Body of pancreas (tissue), 4 donors: ENCODE data around the gene KRT34.

ENCODE experiments used
- CTCF ChIP-seq, 7 experiments: fragments of 450-650 bp in 4 of 7; fragments of 200-600 bp in 3 of 7; sonication (generic) in 3 of 7; IDR thresholded peaks; one replicate each; pipeline ENCODE4 v1.5.1; 2016 to 2019; ENCODE audit warnings: antibody characterized with exemption in 7 of 7
- POLR2A ChIP-seq, 3 donors: fragments of 450-650 bp; IDR thresholded peaks; one replicate each; pipeline ENCODE4 v1.6.1; 2016; ENCODE audit warnings: antibody characterized with exemption in 3 of 3, mild to moderate bottlenecking in 2 of 3

GRCh38 chr17:41393826-41394225 is 11.7 kb upstream of the KRT34 start:
- TF ChIP-seq CTCF (IDR thresholded peaks at IDR 0.05): no peak
- TF ChIP-seq POLR2A (IDR thresholded peaks at IDR 0.05): no peak
